Measurements from ENCODE around the gene SOS1. TPM values are rescaled to one million over a fixed set of nuclear protein-coding genes. Genes with fewer than 3 reads are reported as not detected.

The SOS1 gene
- total and polyA plus RNA-seq, 2 donors (not counting 1 experiment from before 2014, with no cell fraction given) = 18.2 to 58.1 TPM

GRCh38 chr2:39108377-39108776 is 12.5 kb downstream of the SOS1 start:
- DNase-seq (no peak), ATAC-seq (ENCODE audit: low read depth) (no peak)
- Histone ChIP-seq H3K4me1 (ENCODE audit: control insufficient read depth in 2 of 2, insufficient read depth in 2 of 2, low read length in 2 of 2) (peaks cover 16% of the 10 kb centered on the region in 2 donors), H3K79me2 (ENCODE audit: control insufficient read depth, insufficient read depth, low read length) (peaks cover 98% of the 10 kb centered on the region), H3K4me2 (replicated peaks; ENCODE audit: low read depth, low read length, poor library complexity, severe bottlenecking) (no peak overlapping the region), H3K27ac (ENCODE audit: low read length in 2 of 2) (peak overlapping the region in 1 of 2 donors; percentile 25), H3K36me3 (replicated peaks in 1 of 2; ENCODE audit: control extremely low read depth in 1 of 2, control insufficient read depth in 1 of 2, extremely low read depth in 1 of 2, insufficient read depth in 2 of 2, low read length in 1 of 2) (peaks cover 3 to 15% of the 10 kb centered on the region in 2 experiments), H3K9ac (ENCODE audit: low read length) (no peak overlapping the region), H3K9me3 (ENCODE audit: control extremely low read depth in 1 of 3, control insufficient read depth in 2 of 3, insufficient read depth in 1 of 3, low read length in 2 of 3) (peaks cover 0 to 1% (median 0%) of the 10 kb centered on the region in 3 donors), H3K4me3 (ENCODE audit: control extremely low read depth in 1 of 5, extremely low read depth in 1 of 5, insufficient read depth in 1 of 5, low read depth in 2 of 5, low read length in 4 of 5) (no peak overlapping the region), H4K20me1 (ENCODE audit: control insufficient read depth, insufficient read depth, low read length, poor library complexity, severe bottlenecking) (peaks cover 47% of the 10 kb centered on the region), H3K27me3 (replicated peaks in 1 of 4; ENCODE audit: control extremely low read depth in 1 of 4, control insufficient read depth in 3 of 4, insufficient read depth in 4 of 4, low read length in 3 of 4) (no peaks in the 10 kb centered on the region), H2AFZ (ENCODE audit: insufficient read depth, low read depth, low read length, poor library complexity, severe bottlenecking) (no peak overlapping the region)
- 86% methylated on average over 1 of the region's 1 CpG for WGBS (ENCODE audit: insufficient coverage)
- CTCF ChIA-PET = interaction anchor here (2.1 to 3.8 kb wide), 3 partner anchors 11 to 121 kb away, joined by 5 to 20 read pairs (median 14); partner anchors contain the start of gene SOS1
- peaks cover 56% of the 10 kb centered on the region for H3K4me1 Mint-ChIP-seq
- TF ChIP-seq EZH2 (IDR thresholded peaks at IDR 0.05; ENCODE audit: borderline replicate concordance, insufficient read depth, low read depth, low read length, poor library complexity, severe bottlenecking) (no peak), CTCF (IDR thresholded peaks at IDR 0.05) (no peak)
- H3K9me3 Mint-ChIP-seq (ENCODE audit: insufficient read depth) = no peaks in the 10 kb centered on the region
- intact Hi-C loops (cut with micrococcal nuclease) = no loop called here
- peak overlapping the region; percentile 1 for H3K27ac Mint-ChIP-seq
- H3K27me3 Mint-ChIP-seq = no peaks in the 10 kb centered on the region
- H3K4me3 Mint-ChIP-seq = no peak overlapping the region
- POLR2A ChIA-PET = no interaction called here

- H3K9me3 Mint-ChIP-seq (ENCODE audit: insufficient read depth) = no peaks in the 10 kb centered on the region
- CTCF ChIA-PET = interaction anchor here (2.1 to 3.8 kb wide), 3 partner anchors 10 to 121 kb away, joined by 5 to 20 read pairs (median 14); partner anchors contain the start of gene SOS1
- TF ChIP-seq CTCF (IDR thresholded peaks at IDR 0.05) (no peak), EZH2 (IDR thresholded peaks at IDR 0.05; ENCODE audit: borderline replicate concordance, insufficient read depth, low read depth, low read length, poor library complexity, severe bottlenecking) (no peak)
- peaks cover 3 to 13% of the 10 kb centered on the region in 2 experiments for H3K36me3 ChIP-seq (replicated peaks in 1 of 2; ENCODE audit: control extremely low read depth in 1 of 2, control insufficient read depth in 1 of 2, extremely low read depth in 1 of 2, insufficient read depth in 2 of 2, low read length in 1 of 2)
- peak overlapping the region in 1 of 2 donors; percentile 25 for H3K27ac ChIP-seq (ENCODE audit: low read length in 2 of 2)
- H4K20me1 ChIP-seq (ENCODE audit: control insufficient read depth, insufficient read depth, low read length, poor library complexity, severe bottlenecking) = peaks cover 52% of the 10 kb centered on the region
- no peak overlapping the region for H3K4me3 ChIP-seq (ENCODE audit: control extremely low read depth in 1 of 5, extremely low read depth in 1 of 5, insufficient read depth in 1 of 5, low read depth in 2 of 5, low read length in 4 of 5)
- no peak overlapping the region for H3K9ac ChIP-seq (ENCODE audit: low read length)
- no peaks in the 10 kb centered on the region for H3K27me3 Mint-ChIP-seq
- H3K79me2 ChIP-seq (ENCODE audit: control insufficient read depth, insufficient read depth, low read length) = peaks cover 98% of the 10 kb centered on the region
- H3K4me2 ChIP-seq (replicated peaks; ENCODE audit: low read depth, low read length, poor library complexity, severe bottlenecking) = no peak overlapping the region
- peak overlapping the region; percentile 1 for H3K27ac Mint-ChIP-seq
- no peak overlapping the region for H3K4me3 Mint-ChIP-seq
- no peak for DNase-seq
- peaks cover 0 to 1% (median 0%) of the 10 kb centered on the region in 3 donors for H3K9me3 ChIP-seq (ENCODE audit: control extremely low read depth in 1 of 3, control insufficient read depth in 2 of 3, insufficient read depth in 1 of 3, low read length in 2 of 3)
- H3K27me3 ChIP-seq (replicated peaks in 1 of 4; ENCODE audit: control extremely low read depth in 1 of 4, control insufficient read depth in 3 of 4, insufficient read depth in 4 of 4, low read length in 3 of 4) = no peaks in the 10 kb centered on the region
- H3K4me1 Mint-ChIP-seq = peaks cover 60% of the 10 kb centered on the region
- 88% methylated on average over 2 of the region's 2 CpGs for WGBS (ENCODE audit: insufficient coverage)
- peaks cover 16% of the 10 kb centered on the region in 2 donors for H3K4me1 ChIP-seq (ENCODE audit: control insufficient read depth in 2 of 2, insufficient read depth in 2 of 2, low read length in 2 of 2)
- ATAC-seq (ENCODE audit: low read depth) = no peak
- intact Hi-C loops (cut with micrococcal nuclease) = no loop called here
- POLR2A ChIA-PET = no interaction called here
- H2AFZ ChIP-seq (ENCODE audit: insufficient read depth, low read depth, low read length, poor library complexity, severe bottlenecking) = no peak overlapping the region
Measured at GRCh38 chr2:39107724-39108273, 13.1 kb downstream of the SOS1 start.

Data from B cell (primary cell).